BLaER1 treated with 17β-estradiol and CSF1 and Interleukin-3, amounts not matched to agents 10 nM and 100 nM (cell line): ENCODE data around the gene B3GNT8.
"Not testable (repeated sequence)": the region's sequence is repeated elsewhere in the genome, so short reads cannot be mapped to it uniquely, and the experiment has no call there.

Experiments
- H3K27ac ChIP-seq, 11 experiments: shearing (Covaris generic); formaldehyde crosslinking; 2 replicates each; pipeline ENCODE4 v1.8.1; 2022
- H3K27me3 ChIP-seq, 11 experiments: shearing (Covaris generic); formaldehyde crosslinking; 2 replicates each; pipeline ENCODE4 v1.8.1; 2022
- H3K36me3 ChIP-seq, 11 experiments: shearing (Covaris generic); formaldehyde crosslinking; 2 replicates each; pipeline ENCODE4 v1.8.1; 2022
- H3K4me1 ChIP-seq, 10 experiments: shearing (Covaris generic); formaldehyde crosslinking; 2 replicates each; pipeline ENCODE4 v1.8.1; 2022
- H3K4me2 ChIP-seq, 11 experiments: shearing (Covaris generic); formaldehyde crosslinking; 2 replicates each; pipeline ENCODE4 v1.8.1; 2022
- H3K4me3 ChIP-seq, 10 experiments: shearing (Covaris generic); formaldehyde crosslinking; 2 replicates each; pipeline ENCODE4 v1.8.1; 2022
- H3K9ac ChIP-seq, 11 experiments: shearing (Covaris generic); formaldehyde crosslinking; 2 replicates each; pipeline ENCODE4 v1.8.1; 2022
- H3K9me3 ChIP-seq, 11 experiments: shearing (Covaris generic); formaldehyde crosslinking; replicated peaks in 1 of 11; 2 replicates each; pipeline ENCODE4 v1.8.1; 2022
- H4K20me1 ChIP-seq, 11 experiments: shearing (Covaris generic); formaldehyde crosslinking; 2 replicates each; pipeline ENCODE4 v1.8.1; 2022
- Cebpa-rat ChIP-seq, 11 experiments: shearing (Covaris generic); IDR thresholded peaks; 2 replicates each; pipeline ENCODE4 v1.8.1; 2022

Gene B3GNT8

GRCh38 chr19:41441321-41441945 lies 14.3 kb upstream of the B3GNT8 start:
- H3K4me3 ChIP-seq, result no peak overlapping the region
- H3K27ac ChIP-seq, result no peak overlapping the region
- H3K4me1 ChIP-seq, result peaks cover 22 to 42% (median 33%) of the 10 kb centered on the region in 10 experiments
- no peak overlapping the region for H3K4me2 ChIP-seq
- H3K9me3 ChIP-seq, result no peaks in the 10 kb centered on the region
- H3K27me3 ChIP-seq, result no peaks in the 10 kb centered on the region
- H3K36me3 ChIP-seq, result peaks cover 10 to 19% (median 16%) of the 10 kb centered on the region in 11 experiments; a peak in 20 of 22 replicates
- no peak overlapping the region for H3K9ac ChIP-seq
- peaks cover 0 to 3% (median 0%) of the 10 kb centered on the region in 11 experiments; a peak in 1 of 22 replicates for H4K20me1 ChIP-seq
- TF ChIP-seq Cebpa-rat (IDR thresholded peaks at IDR 0.05), result no peak

DNA sequence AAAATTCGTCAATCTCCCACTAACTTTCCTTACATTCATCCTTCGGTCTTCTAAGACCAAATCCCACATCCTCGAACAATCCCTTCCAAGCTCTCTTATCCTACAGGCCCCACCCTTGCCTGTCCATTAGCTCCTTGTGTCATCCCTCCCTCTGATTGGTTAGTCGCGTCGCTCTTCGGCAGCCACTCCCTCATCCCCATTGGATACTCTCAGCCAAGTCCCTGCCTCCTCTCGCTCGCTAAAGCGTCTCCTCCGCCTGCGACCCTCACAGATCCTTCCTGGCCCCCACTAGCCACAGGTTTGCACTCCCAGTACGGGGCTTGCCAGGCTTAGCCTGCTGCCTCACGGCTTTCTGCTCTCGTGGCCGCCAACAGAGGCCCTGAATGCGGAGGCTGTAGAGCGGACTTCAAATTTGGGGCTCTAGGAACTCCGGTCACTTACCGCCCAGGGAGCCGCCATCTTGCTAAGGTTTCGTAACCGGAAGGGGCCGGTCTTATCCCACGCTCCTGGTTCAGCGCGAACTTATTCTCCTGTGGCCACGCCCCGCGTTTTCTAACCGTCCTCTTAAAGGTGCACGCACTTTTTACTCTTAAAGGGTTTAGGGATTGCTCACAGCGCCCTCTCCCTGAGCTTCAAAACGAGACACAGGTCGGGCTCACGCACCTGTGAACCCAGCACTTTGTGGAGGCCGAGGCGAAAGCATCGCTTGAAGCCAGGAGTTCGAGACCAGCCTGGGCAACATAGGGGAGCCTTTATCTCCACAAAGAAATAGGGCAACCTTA lies 12.5 kb upstream of the B3GNT8 start, which contains the start of gene DMAC2:
DMAC2 (minus strand) TSS at position 472 of the 782 bp plus-strand sequence; CDS start at position 459, 13 bp downstream.
- Histone ChIP-seq H3K9me3 (no peaks in the 10 kb centered on the region), H3K27ac (peak within 1 kb of the TSS; percentile 70 to 96 (median 91)), H4K20me1 (peaks cover 0 to 8% (median 0%) of the 10 kb centered on the region in 11 experiments; a peak in 2 of 22 replicates), H3K4me3 (peak within 1 kb of the TSS; percentile 61 to 83 (median 73)), H3K4me1 (peaks cover 24 to 53% (median 42%) of the 10 kb centered on the region in 10 experiments), H3K4me2 (peak within 1 kb of the TSS; percentile 75 to 94 (median 84)), H3K27me3 (no peaks in the 10 kb centered on the region), H3K9ac (peak within 1 kb of the TSS; percentile 80 to 93 (median 89)), H3K36me3 (peaks cover 17 to 34% (median 24%) of the 10 kb centered on the region in 11 experiments; a peak in 21 of 22 replicates)
- TF ChIP-seq Cebpa-rat (IDR thresholded peaks at IDR 0.05), result peak in 7 of 11 experiments; percentile 32 to 68 (median 64); a peak in 7 of 22 replicates

- Histone ChIP-seq H3K4me3 (no peak overlapping the region), H4K20me1 (peaks cover 0 to 11% (median 0%) of the 10 kb centered on the region in 11 experiments; a peak in 2 of 22 replicates), H3K4me1 (peaks cover 26 to 53% (median 43%) of the 10 kb centered on the region in 10 experiments), H3K27ac (no peak overlapping the region), H3K36me3 (peaks cover 23 to 45% (median 30%) of the 10 kb centered on the region in 11 experiments), H3K9me3 (no peaks in the 10 kb centered on the region), H3K27me3 (no peaks in the 10 kb centered on the region), H3K9ac (no peak overlapping the region; a peak in 1 of 22 replicates), H3K4me2 (peak overlapping the region; percentile 75 to 94 (median 84); a peak in 14 of 22 replicates)
- no peak for TF ChIP-seq Cebpa-rat (IDR thresholded peaks at IDR 0.05)
Observed at GRCh38 chr19:41437944-41438574, 10.9 kb upstream of the B3GNT8 start.

DNA sequence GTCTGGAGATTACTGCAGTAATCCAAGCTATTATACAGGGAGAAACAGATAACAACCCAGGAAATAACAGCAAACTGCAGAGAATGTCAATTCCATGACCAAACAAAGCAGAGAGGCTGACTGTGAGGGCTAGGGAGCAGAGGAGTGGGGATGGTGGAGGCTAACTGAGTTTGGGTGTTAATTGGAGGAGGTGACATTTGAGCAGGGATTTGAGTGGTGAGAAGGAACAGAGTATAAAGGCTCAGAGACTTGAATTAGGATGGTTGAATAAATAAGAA lies 9.4 kb upstream of the B3GNT8 start:
- no peak for TF ChIP-seq Cebpa-rat (IDR thresholded peaks at IDR 0.05)
- no peak overlapping the region for H3K4me2 ChIP-seq
- H3K36me3 ChIP-seq, result peaks cover 37 to 59% (median 45%) of the 10 kb centered on the region in 11 experiments
- H4K20me1 ChIP-seq, result peaks cover 0 to 20% (median 0%) of the 10 kb centered on the region in 11 experiments; a peak in 5 of 22 replicates
- no peaks in the 10 kb centered on the region for H3K27me3 ChIP-seq
- peak overlapping the region in 1 of 11 experiments; percentile 13; a peak in 2 of 22 replicates for H3K9ac ChIP-seq
- no peak overlapping the region for H3K27ac ChIP-seq
- no peaks in the 10 kb centered on the region for H3K9me3 ChIP-seq
- H3K4me1 ChIP-seq, result peaks cover 21 to 52% (median 38%) of the 10 kb centered on the region in 10 experiments
- H3K4me3 ChIP-seq, result no peak overlapping the region

GRCh38 chr19:41435936-41436673 lies 8.9 kb upstream of the B3GNT8 start:
- Histone ChIP-seq H3K9me3 (no peaks in the 10 kb centered on the region), H3K27ac (no peak overlapping the region), H3K4me1 (peaks cover 25 to 57% (median 43%) of the 10 kb centered on the region in 10 experiments), H4K20me1 (peaks cover 0 to 21% (median 0%) of the 10 kb centered on the region in 11 experiments; a peak in 5 of 22 replicates), H3K4me2 (no peak overlapping the region), H3K9ac (no peak overlapping the region; a peak in 2 of 22 replicates), H3K27me3 (no peaks in the 10 kb centered on the region), H3K36me3 (peaks cover 38 to 64% (median 46%) of the 10 kb centered on the region in 11 experiments), H3K4me3 (no peak overlapping the region)
- no peak for TF ChIP-seq Cebpa-rat (IDR thresholded peaks at IDR 0.05)

GRCh38 chr19:41435376-41435775 lies 8.2 kb upstream of the B3GNT8 start:
- H3K27me3 ChIP-seq, H3K27ac ChIP-seq, H3K9ac ChIP-seq, H3K9me3 ChIP-seq, H3K4me3 ChIP-seq: not testable (repeated sequence)
- Histone ChIP-seq H3K36me3 (peaks cover 38 to 71% (median 46%) of the 10 kb centered on the region in 11 experiments), H3K4me2 (peak overlapping the region in 5 of 11 experiments; percentile 51 to 72 (median 65); a peak in 6 of 22 replicates), H4K20me1 (peaks cover 0 to 21% (median 0%) of the 10 kb centered on the region in 11 experiments; a peak in 5 of 22 replicates), H3K4me1 (peaks cover 31 to 61% (median 48%) of the 10 kb centered on the region in 10 experiments)

- no peak for TF ChIP-seq Cebpa-rat (IDR thresholded peaks at IDR 0.05)
- Histone ChIP-seq H3K27ac (peak overlapping the region in 3 of 11 experiments; percentile 21 to 53 (median 37); a peak in 5 of 22 replicates), H3K36me3 (peaks cover 38 to 80% (median 49%) of the 10 kb centered on the region in 11 experiments), H3K9ac (peak overlapping the region in 4 of 11 experiments; percentile 3 to 44 (median 26); a peak in 2 of 22 replicates), H4K20me1 (peaks cover 0 to 21% (median 0%) of the 10 kb centered on the region in 11 experiments; a peak in 5 of 22 replicates), H3K9me3 (no peaks in the 10 kb centered on the region), H3K4me2 (peak overlapping the region in 10 of 11 experiments; percentile 24 to 72 (median 48); a peak in 16 of 22 replicates), H3K27me3 (no peaks in the 10 kb centered on the region), H3K4me1 (peaks cover 31 to 65% (median 51%) of the 10 kb centered on the region in 10 experiments), H3K4me3 (no peak overlapping the region)
Observed at GRCh38 chr19:41434450-41434849, 7.3 kb upstream of the B3GNT8 start.

DNA sequence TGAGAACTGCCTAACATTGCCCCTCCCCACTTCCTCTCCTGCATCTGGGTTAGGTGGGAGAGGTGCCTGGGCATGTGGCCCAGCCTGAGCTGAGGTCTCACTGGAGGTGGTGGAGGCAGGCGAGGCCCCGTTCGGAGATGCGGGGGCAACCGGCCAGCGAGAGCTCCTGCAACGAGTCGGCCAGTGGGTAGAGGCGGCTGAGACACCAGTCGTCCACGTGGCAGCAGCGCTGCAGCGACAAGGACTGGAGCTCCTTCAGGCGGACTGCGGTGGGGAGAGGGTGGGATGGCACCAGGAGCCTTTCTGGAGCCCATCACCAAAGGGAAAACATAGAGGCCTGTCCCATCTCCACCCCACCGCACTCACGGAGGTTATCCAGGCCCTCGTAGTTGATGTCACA lies 6.0 kb upstream of the B3GNT8 start:
- Histone ChIP-seq H3K4me1 (peaks cover 33 to 67% (median 52%) of the 10 kb centered on the region in 10 experiments), H3K4me2 (no peak overlapping the region), H3K9ac (peak overlapping the region in 2 of 11 experiments; percentile 13 to 18; a peak in 2 of 22 replicates), H4K20me1 (peaks cover 0 to 21% (median 0%) of the 10 kb centered on the region in 11 experiments; a peak in 5 of 22 replicates), H3K36me3 (peaks cover 38 to 89% (median 52%) of the 10 kb centered on the region in 11 experiments), H3K9me3 (no peaks in the 10 kb centered on the region), H3K27me3 (no peaks in the 10 kb centered on the region), H3K4me3 (no peak overlapping the region), H3K27ac (0 out of 22 replicates have a peak overlapping the region, but pooled peaks of 1 of the 11 experiments have one; percentile 18)
- TF ChIP-seq Cebpa-rat (IDR thresholded peaks at IDR 0.05), result no peak
